ENCODE results near the gene ZFYVE26.

DNA sequence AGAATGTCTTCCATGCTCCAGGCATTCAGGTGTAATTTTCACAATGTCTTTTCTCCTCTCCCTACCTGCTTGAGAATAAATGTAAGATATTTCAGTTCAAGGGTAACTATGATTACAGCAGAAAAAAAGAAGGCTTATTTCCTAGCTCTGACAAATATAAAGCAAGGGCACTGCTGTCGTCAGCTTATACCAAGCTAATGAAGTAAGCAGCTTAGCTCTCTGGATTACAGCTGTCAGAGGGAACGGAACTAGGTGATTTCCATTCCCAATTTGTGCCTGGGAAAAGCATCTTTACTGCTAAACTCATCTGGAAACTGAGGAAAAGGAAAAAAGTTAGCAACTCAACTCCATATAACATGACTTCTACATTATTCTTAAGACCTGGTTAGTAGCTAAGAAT lies 56.5 kb downstream of the ZFYVE26 start:
- TF ChIP-seq, protein P1, sequence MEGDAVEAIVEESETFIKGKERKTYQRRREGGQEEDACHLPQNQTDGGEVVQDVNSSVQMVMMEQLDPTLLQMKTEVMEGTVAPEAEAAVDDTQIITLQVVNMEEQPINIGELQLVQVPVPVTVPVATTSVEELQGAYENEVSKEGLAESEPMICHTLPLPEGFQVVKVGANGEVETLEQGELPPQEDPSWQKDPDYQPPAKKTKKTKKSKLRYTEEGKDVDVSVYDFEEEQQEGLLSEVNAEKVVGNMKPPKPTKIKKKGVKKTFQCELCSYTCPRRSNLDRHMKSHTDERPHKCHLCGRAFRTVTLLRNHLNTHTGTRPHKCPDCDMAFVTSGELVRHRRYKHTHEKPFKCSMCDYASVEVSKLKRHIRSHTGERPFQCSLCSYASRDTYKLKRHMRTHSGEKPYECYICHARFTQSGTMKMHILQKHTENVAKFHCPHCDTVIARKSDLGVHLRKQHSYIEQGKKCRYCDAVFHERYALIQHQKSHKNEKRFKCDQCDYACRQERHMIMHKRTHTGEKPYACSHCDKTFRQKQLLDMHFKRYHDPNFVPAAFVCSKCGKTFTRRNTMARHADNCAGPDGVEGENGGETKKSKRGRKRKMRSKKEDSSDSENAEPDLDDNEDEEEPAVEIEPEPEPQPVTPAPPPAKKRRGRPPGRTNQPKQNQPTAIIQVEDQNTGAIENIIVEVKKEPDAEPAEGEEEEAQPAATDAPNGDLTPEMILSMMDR (IDR thresholded peaks at IDR 0.05): no peak
- TF ChIP-seq POLR2A (IDR thresholded peaks at IDR 0.05): no peak

All from body of pancreas (tissue), 4 donors.